Endothelial cell of umbilical vein (primary cell): ENCODE measurements around the gene SNCA.

Experiments used
- EZH2 ChIP-seq: IDR thresholded peaks from 2 replicates; pipeline ENCODE4 v1.6.1; 2012; ENCODE audit warnings: borderline replicate concordance, low read depth, mild to moderate bottlenecking, moderate library complexity, low read length, inconsistent platforms; ENCODE audit not compliant: severe bottlenecking
- POLR2AphosphoS5 ChIP-seq: IDR thresholded peaks from 2 replicates; pipeline ENCODE4 v1.6.1; 2012; ENCODE audit warnings: low read depth, mild to moderate bottlenecking, control low read depth, low read length, moderate library complexity; ENCODE audit not compliant: insufficient read depth
- TF ChIP-seq, protein P1 (sequence below), 2 donors: IDR thresholded peaks; 1 replicate in 1 of 2; 2 replicates in 1 of 2; pipeline ENCODE4 v1.5.1; 2011; ENCODE audit warnings: low read length in 2 of 2, mild to moderate bottlenecking in 2 of 2, moderate library complexity in 2 of 2, control low read depth in 1 of 2, inconsistent platforms in 1 of 2, low read depth in 1 of 2; ENCODE audit not compliant: insufficient read depth in 1 of 2; ENCODE audit errors: extremely low read depth in 1 of 2

GRCh38 chr4:89868276-89868675 lies 31.3 kb upstream of the SNCA start:
- TF ChIP-seq, protein P1, sequence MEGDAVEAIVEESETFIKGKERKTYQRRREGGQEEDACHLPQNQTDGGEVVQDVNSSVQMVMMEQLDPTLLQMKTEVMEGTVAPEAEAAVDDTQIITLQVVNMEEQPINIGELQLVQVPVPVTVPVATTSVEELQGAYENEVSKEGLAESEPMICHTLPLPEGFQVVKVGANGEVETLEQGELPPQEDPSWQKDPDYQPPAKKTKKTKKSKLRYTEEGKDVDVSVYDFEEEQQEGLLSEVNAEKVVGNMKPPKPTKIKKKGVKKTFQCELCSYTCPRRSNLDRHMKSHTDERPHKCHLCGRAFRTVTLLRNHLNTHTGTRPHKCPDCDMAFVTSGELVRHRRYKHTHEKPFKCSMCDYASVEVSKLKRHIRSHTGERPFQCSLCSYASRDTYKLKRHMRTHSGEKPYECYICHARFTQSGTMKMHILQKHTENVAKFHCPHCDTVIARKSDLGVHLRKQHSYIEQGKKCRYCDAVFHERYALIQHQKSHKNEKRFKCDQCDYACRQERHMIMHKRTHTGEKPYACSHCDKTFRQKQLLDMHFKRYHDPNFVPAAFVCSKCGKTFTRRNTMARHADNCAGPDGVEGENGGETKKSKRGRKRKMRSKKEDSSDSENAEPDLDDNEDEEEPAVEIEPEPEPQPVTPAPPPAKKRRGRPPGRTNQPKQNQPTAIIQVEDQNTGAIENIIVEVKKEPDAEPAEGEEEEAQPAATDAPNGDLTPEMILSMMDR (IDR thresholded peaks at IDR 0.05; ENCODE audit: extremely low read depth in 1 of 2, insufficient read depth in 1 of 2, low read depth in 1 of 2, low read length in 2 of 2), result no peak
- TF ChIP-seq POLR2AphosphoS5, result no peak
- no peak for TF ChIP-seq EZH2
